Right atrium auricular region (tissue), 2 donors: ENCODE measurements around the gene ADK. TPM values are rescaled to one million over a fixed set of nuclear protein-coding genes. Genes with fewer than 3 reads are reported as not detected.

Experiments used
- DNase-seq: peaks from one replicate; pipeline ENCODE4 v3.0.0-alpha.2; 2019; ENCODE audit warnings: low spot score
- H3K27ac ChIP-seq, 2 donors: fragments of 200-600 bp; sonication (generic); 1 replicate in 1 of 2; 2 replicates in 1 of 2; pipeline ENCODE4 v1.5.1; 2016 to 2019
- H3K27me3 ChIP-seq, 2 donors: fragments of 200-600 bp; sonication (generic); one replicate each; pipeline versions ENCODE4 v1.5.1 to v1.6.0; 2017 to 2019
- H3K36me3 ChIP-seq: fragments of 200-600 bp; sonication (generic); one replicate; pipeline ENCODE4 v1.5.1; 2016
- H3K4me1 ChIP-seq, 2 donors: fragments of 200-600 bp; sonication (generic); one replicate each; pipeline versions ENCODE4 v1.5.1 to v1.6.0; 2017 to 2019
- H3K4me3 ChIP-seq, 2 donors: fragments of 200-600 bp; sonication (generic); 1 replicate in 1 of 2; 2 replicates in 1 of 2; pipeline ENCODE4 v1.5.1; 2017 to 2019; ENCODE audit warnings: mild to moderate bottlenecking in 1 of 2, moderate library complexity in 1 of 2
- H3K9me3 ChIP-seq, 2 donors: fragments of 200-600 bp; sonication (generic); one replicate each; pipeline ENCODE4 v1.5.1; 2019
- CTCF ChIP-seq, 2 donors: fragments of 200-600 bp; sonication (generic); IDR thresholded peaks; one replicate each; pipeline ENCODE4 v1.5.1; 2019; ENCODE audit warnings: antibody characterized with exemption in 2 of 2
- total RNA-seq, 2 donors: library from RNA; depleted of rRNA; stranded (reverse); fragments of >200 nt; gene quantifications; one replicate each; pipeline ENCODE4 v1.1.0, GENCODE V29; 2016

ADK gene
- total RNA-seq, 2 donors from 2014 or later, result 23.7 to 31.6 TPM

GRCh38 chr10:74596713-74597112, 445.7 kb downstream of the ADK start:
- Histone ChIP-seq H3K4me1 (peaks cover 0 to 25% of the 10 kb centered on the region in 2 donors), H3K4me3 (no peak overlapping the region), H3K9me3 (no peaks in the 10 kb centered on the region), H3K36me3 (no peaks in the 10 kb centered on the region), H3K27ac (no peak overlapping the region), H3K27me3 (no peaks in the 10 kb centered on the region)
- no peak for DNase-seq
- TF ChIP-seq CTCF (IDR thresholded peaks at IDR 0.05), result no peak

GRCh38 chr10:74598891-74599566, 448.0 kb downstream of the ADK start:
- H3K27me3 ChIP-seq, result no peaks in the 10 kb centered on the region
- H3K27ac ChIP-seq, result peak overlapping the region; percentile 66 to 68
- DNase-seq, result no peak
- peaks cover 0 to 7% of the 10 kb centered on the region in 2 donors for H3K4me1 ChIP-seq
- TF ChIP-seq CTCF (IDR thresholded peaks at IDR 0.05), result no peak
- peak overlapping the region; percentile 20 to 31 for H3K4me3 ChIP-seq
- H3K9me3 ChIP-seq, result no peaks in the 10 kb centered on the region
- H3K36me3 ChIP-seq, result no peaks in the 10 kb centered on the region

DNA sequence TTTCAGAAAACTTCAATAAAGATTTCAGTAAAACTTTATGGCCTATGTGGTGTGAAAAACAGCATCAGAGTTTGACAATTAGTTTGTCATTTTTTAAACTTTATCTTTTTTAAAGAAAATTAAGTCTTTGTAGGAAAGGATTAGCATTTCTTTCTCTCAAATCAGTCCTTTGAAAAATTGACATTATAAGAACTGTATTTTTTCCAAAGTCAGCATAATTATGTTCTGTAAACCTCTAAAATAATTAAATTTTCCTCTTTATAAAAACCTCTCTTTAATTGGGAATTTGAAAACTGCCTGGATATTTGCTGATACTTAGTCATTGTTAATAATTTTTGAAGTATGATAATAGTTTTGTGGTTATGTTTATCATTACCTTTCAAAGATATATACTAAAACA, 448.7 kb downstream of the ADK start:
- TF ChIP-seq CTCF (IDR thresholded peaks at IDR 0.05), result no peak

DNA sequence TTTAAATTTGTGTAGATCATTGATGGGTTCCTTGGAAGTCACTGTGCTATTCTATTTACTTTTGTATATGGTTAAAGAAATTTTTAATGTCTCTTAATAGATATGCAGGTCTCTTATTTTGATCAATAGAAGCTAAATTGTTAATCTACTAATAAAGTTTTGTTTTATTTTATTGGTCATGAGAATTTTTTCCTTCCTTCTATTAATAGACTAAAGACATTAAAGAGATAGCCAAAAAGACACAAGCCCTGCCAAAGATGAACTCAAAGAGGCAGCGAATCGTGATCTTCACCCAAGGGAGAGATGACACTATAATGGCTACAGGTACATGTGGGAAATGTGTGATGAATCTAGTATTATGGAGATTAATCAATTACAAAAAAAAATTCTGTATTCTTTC, 449.1 kb downstream of the ADK start:
- Histone ChIP-seq H3K27ac (peak overlapping the region in 1 of 2 donors; percentile 66), H3K4me3 (no peak overlapping the region), H3K4me1 (peaks cover 0 to 7% of the 10 kb centered on the region in 2 donors), H3K27me3 (no peaks in the 10 kb centered on the region), H3K36me3 (no peaks in the 10 kb centered on the region), H3K9me3 (peaks cover 0 to 4% of the 10 kb centered on the region in 2 donors)
- TF ChIP-seq CTCF (IDR thresholded peaks at IDR 0.05), result no peak
- no peak for DNase-seq

More for the DNA sequence above, 448.7 kb downstream of the ADK start:
- no peak overlapping the region for H3K4me3 ChIP-seq
- no peaks in the 10 kb centered on the region for H3K27me3 ChIP-seq
- peaks cover 0 to 4% of the 10 kb centered on the region in 2 donors for H3K9me3 ChIP-seq
- DNase-seq, result no peak
- H3K27ac ChIP-seq, result peak overlapping the region; percentile 66 to 68
- no peaks in the 10 kb centered on the region for H3K36me3 ChIP-seq
- H3K4me1 ChIP-seq, result peaks cover 0 to 7% of the 10 kb centered on the region in 2 donors

- Histone ChIP-seq H3K4me1 (peaks cover 0 to 7% of the 10 kb centered on the region in 2 donors), H3K27ac (no peak overlapping the region)
Measured at GRCh38 chr10:74602576-74602975, 451.6 kb downstream of the ADK start.

More at GRCh38 chr10:74602576-74602975, 451.6 kb downstream of the ADK start:
- no peak for DNase-seq
- Histone ChIP-seq H3K9me3 (peaks cover 0 to 4% of the 10 kb centered on the region in 2 donors), H3K4me3 (no peak overlapping the region), H3K27me3 (no peaks in the 10 kb centered on the region), H3K36me3 (no peaks in the 10 kb centered on the region)
- TF ChIP-seq CTCF (IDR thresholded peaks at IDR 0.05), result no peak
